ENCODE data around the gene LRRC3B.

Gene LRRC3B

DNA sequence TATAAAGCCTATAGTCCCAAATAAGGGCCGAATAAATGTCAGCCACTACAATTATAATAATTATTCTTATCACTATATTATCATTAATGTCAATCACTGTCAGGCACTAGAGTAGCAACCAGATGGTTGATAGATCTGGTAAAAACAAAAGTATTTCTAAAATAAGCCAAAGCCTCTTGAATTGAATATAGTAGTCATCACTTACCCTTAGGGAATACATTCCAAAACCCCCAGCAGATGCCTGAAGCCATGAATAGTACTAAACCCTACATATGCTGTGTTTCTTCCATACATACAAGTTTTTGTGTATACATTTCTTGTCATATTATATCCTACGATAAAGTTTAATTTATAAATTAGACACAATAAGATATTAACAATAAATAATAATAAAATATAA, 59.1 kb downstream of the LRRC3B start:
- H3K27me3 ChIP-seq (ENCODE audit: control insufficient read depth, insufficient read depth, low read length) = no peaks in the 10 kb centered on the region

DNA sequence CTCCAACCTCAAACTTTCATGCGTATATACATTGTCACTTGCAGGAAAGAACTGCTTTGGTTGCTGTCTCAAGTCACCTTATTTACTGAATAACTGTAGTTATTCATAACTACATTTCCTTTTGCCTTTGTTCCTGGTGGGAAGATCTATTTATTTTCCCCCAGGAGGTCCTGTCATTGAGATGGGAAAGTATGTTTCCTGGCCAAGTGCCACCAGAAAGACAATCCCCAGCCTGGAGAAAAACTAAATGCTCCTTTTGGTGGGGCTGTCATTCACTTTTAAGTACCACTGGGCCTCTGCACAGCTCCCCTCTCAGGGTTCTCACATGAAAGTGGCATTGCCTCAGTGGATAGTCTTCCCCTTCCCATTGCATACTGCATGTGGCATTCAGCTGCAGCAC, 59.8 kb downstream of the LRRC3B start:
- Histone ChIP-seq H3K4me3 (ENCODE audit: low read depth, low read length) (no peak overlapping the region), H3K27me3 (ENCODE audit: control insufficient read depth, insufficient read depth, low read length) (no peaks in the 10 kb centered on the region), H3K4me2 (ENCODE audit: low read length) (no peak overlapping the region), H3K9ac (no peak overlapping the region), H3K9me3 (ENCODE audit: control insufficient read depth, low read length) (no peaks in the 10 kb centered on the region), H3K4me1 (no peaks in the 10 kb centered on the region), H2AFZ (no peak overlapping the region), H3K27ac (no peak overlapping the region), H3K79me2 (no peaks in the 10 kb centered on the region), H3K36me3 (ENCODE audit: control insufficient read depth, insufficient read depth, low read length) (no peaks in the 10 kb centered on the region)
- TF ChIP-seq, protein P1, sequence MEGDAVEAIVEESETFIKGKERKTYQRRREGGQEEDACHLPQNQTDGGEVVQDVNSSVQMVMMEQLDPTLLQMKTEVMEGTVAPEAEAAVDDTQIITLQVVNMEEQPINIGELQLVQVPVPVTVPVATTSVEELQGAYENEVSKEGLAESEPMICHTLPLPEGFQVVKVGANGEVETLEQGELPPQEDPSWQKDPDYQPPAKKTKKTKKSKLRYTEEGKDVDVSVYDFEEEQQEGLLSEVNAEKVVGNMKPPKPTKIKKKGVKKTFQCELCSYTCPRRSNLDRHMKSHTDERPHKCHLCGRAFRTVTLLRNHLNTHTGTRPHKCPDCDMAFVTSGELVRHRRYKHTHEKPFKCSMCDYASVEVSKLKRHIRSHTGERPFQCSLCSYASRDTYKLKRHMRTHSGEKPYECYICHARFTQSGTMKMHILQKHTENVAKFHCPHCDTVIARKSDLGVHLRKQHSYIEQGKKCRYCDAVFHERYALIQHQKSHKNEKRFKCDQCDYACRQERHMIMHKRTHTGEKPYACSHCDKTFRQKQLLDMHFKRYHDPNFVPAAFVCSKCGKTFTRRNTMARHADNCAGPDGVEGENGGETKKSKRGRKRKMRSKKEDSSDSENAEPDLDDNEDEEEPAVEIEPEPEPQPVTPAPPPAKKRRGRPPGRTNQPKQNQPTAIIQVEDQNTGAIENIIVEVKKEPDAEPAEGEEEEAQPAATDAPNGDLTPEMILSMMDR (IDR thresholded peaks at IDR 0.05) = no peak

More for the DNA sequence above, 59.1 kb downstream of the LRRC3B start:
- Histone ChIP-seq H3K4me3 (ENCODE audit: low read depth, low read length) (no peak overlapping the region), H3K4me2 (ENCODE audit: low read length) (no peak overlapping the region), H2AFZ (no peak overlapping the region), H3K9me3 (ENCODE audit: control insufficient read depth, low read length) (no peaks in the 10 kb centered on the region), H3K4me1 (no peaks in the 10 kb centered on the region), H3K36me3 (ENCODE audit: control insufficient read depth, insufficient read depth, low read length) (no peaks in the 10 kb centered on the region), H3K9ac (no peak overlapping the region), H3K27ac (no peak overlapping the region), H3K79me2 (no peaks in the 10 kb centered on the region)
- TF ChIP-seq, protein P1 (IDR thresholded peaks at IDR 0.05) = no peak

DNA sequence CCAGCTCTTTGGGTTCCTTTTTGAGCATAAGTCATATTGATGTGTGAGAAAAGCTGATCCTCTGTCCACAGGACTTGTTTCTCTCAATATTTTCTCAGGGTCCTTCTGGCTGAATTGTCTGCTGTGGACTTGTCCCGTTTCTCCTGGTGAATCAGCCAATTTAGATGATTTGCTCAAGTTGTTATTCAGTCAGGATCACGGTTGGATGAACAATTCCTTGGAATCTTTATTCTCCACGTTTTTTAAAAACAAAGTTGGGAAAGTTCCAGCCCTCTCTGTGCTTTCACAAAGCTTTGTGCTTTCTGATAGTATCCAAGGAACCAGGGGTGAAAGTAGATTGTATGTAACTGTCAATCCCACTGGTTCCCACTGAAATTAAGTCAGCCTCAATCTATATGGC, 61.3 kb downstream of the LRRC3B start:
- Histone ChIP-seq H3K27me3 (ENCODE audit: control insufficient read depth, insufficient read depth, low read length) (no peaks in the 10 kb centered on the region), H3K9ac (no peak overlapping the region), H3K4me1 (no peaks in the 10 kb centered on the region), H3K4me3 (ENCODE audit: low read depth, low read length) (no peak overlapping the region), H2AFZ (no peak overlapping the region), H3K79me2 (no peaks in the 10 kb centered on the region), H3K4me2 (ENCODE audit: low read length) (no peak overlapping the region), H3K9me3 (ENCODE audit: control insufficient read depth, low read length) (no peaks in the 10 kb centered on the region), H3K27ac (no peak overlapping the region), H3K36me3 (ENCODE audit: control insufficient read depth, insufficient read depth, low read length) (no peaks in the 10 kb centered on the region)
- TF ChIP-seq, protein P1 (IDR thresholded peaks at IDR 0.05) = no peak

DNA sequence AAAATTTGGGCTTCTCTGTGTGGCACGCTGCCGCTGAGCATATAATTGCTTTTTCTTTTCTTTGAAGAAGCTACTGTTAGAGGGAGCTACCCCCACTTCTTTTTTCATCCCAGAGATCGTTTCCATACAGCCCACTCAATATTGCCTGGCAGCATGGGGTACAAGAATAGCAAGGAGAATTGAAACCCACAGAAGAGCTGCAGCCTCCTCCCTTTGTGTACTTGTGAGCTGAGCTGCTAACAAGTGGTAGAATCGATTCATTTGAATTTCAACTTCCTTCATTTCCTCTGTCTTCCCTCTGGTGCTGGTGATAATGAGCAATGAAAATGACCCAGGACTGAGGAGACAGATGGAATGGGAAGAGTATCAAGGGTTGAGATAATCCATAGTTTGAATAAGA, 64.9 kb downstream of the LRRC3B start:
- no peaks in the 10 kb centered on the region for H3K27me3 ChIP-seq (ENCODE audit: control insufficient read depth, insufficient read depth, low read length)
- H3K79me2 ChIP-seq = no peaks in the 10 kb centered on the region
- H3K36me3 ChIP-seq (ENCODE audit: control insufficient read depth, insufficient read depth, low read length) = no peaks in the 10 kb centered on the region
- H3K9me3 ChIP-seq (ENCODE audit: control insufficient read depth, low read length) = no peaks in the 10 kb centered on the region
- TF ChIP-seq, protein P1 (IDR thresholded peaks at IDR 0.05) = no peak
- no peak overlapping the region for H3K9ac ChIP-seq
- H2AFZ ChIP-seq = no peak overlapping the region
- no peak overlapping the region for H3K4me3 ChIP-seq (ENCODE audit: low read depth, low read length)
- H3K4me2 ChIP-seq (ENCODE audit: low read length) = no peak overlapping the region
- H3K27ac ChIP-seq = no peak overlapping the region
- H3K4me1 ChIP-seq = no peaks in the 10 kb centered on the region

DNA sequence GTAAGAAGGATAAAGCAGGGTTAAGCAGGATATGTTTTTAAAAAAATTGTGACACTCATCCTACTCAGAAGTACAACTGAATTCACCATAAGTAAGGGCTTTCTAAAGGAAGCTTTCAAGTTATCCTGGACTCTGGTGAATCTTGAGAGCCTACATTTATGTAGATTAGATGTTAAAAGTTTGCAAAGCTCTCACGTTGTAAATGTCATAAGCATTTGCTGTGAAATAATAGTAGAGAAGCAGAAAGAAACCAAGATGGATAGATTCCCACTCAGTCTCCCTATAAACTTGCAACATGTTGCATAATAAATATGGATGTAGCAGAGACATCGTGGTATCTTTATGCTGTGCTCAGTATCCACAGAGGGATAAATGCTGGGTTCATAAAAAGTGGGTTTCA, 77.0 kb downstream of the LRRC3B start:
- H3K4me3 ChIP-seq (ENCODE audit: low read depth, low read length) = no peak overlapping the region
- no peaks in the 10 kb centered on the region for H3K4me1 ChIP-seq
- H3K36me3 ChIP-seq (ENCODE audit: control insufficient read depth, insufficient read depth, low read length) = no peaks in the 10 kb centered on the region
- H3K27ac ChIP-seq = no peak overlapping the region
- no peak overlapping the region for H3K4me2 ChIP-seq (ENCODE audit: low read length)
- no peaks in the 10 kb centered on the region for H3K27me3 ChIP-seq (ENCODE audit: control insufficient read depth, insufficient read depth, low read length)
- TF ChIP-seq, protein P1 (IDR thresholded peaks at IDR 0.05) = no peak
- H3K9ac ChIP-seq = no peak overlapping the region
- no peaks in the 10 kb centered on the region for H3K9me3 ChIP-seq (ENCODE audit: control insufficient read depth, low read length)
- H3K79me2 ChIP-seq = no peaks in the 10 kb centered on the region
- no peak overlapping the region for H2AFZ ChIP-seq

Measured in parathyroid adenoma (tissue), 2 donors.